ENCODE data around the gene BTBD16.

BTBD16 gene

GRCh38 chr10:122342293-122343134 lies 71.4 kb downstream of the BTBD16 start:
- H2AFZ ChIP-seq (ENCODE audit: low read depth, low read length): no peak overlapping the region
- peak overlapping the region; percentile 89 for H3K4me2 ChIP-seq (ENCODE audit: low read length)
- H3K27me3 ChIP-seq (ENCODE audit: low read depth, low read length): peaks cover 26% of the 10 kb centered on the region

GRCh38 chr10:122343135-122343800 lies 72.2 kb downstream of the BTBD16 start:
- no peak overlapping the region for H2AFZ ChIP-seq (ENCODE audit: low read depth, low read length)

More at GRCh38 chr10:122342293-122343134, 71.4 kb downstream of the BTBD16 start:
- H3K9me3 ChIP-seq (ENCODE audit: insufficient read depth, low read length): no peaks in the 10 kb centered on the region
- H3K4me1 ChIP-seq (ENCODE audit: low read length): peaks cover 40% of the 10 kb centered on the region
- peak overlapping the region; percentile 91 for H3K27ac ChIP-seq (ENCODE audit: low read length)
- no peaks in the 10 kb centered on the region for H3K79me2 ChIP-seq (ENCODE audit: low read length)
- H3K36me3 ChIP-seq (replicated peaks; ENCODE audit: low read depth, low read length): peaks cover 4% of the 10 kb centered on the region
- TF ChIP-seq, protein P1, sequence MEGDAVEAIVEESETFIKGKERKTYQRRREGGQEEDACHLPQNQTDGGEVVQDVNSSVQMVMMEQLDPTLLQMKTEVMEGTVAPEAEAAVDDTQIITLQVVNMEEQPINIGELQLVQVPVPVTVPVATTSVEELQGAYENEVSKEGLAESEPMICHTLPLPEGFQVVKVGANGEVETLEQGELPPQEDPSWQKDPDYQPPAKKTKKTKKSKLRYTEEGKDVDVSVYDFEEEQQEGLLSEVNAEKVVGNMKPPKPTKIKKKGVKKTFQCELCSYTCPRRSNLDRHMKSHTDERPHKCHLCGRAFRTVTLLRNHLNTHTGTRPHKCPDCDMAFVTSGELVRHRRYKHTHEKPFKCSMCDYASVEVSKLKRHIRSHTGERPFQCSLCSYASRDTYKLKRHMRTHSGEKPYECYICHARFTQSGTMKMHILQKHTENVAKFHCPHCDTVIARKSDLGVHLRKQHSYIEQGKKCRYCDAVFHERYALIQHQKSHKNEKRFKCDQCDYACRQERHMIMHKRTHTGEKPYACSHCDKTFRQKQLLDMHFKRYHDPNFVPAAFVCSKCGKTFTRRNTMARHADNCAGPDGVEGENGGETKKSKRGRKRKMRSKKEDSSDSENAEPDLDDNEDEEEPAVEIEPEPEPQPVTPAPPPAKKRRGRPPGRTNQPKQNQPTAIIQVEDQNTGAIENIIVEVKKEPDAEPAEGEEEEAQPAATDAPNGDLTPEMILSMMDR (IDR thresholded peaks at IDR 0.05; ENCODE audit: low read depth, low read length): peak; percentile 71
- no peak for TF ChIP-seq EZH2phosphoT487 (IDR thresholded peaks at IDR 0.05; ENCODE audit: low read depth)
- no peaks in the 10 kb centered on the region for H4K20me1 ChIP-seq (ENCODE audit: insufficient read depth, low read length)
- H3K9ac ChIP-seq (ENCODE audit: low read length): peak overlapping the region; percentile 64; the same call in 1 of the 2 replicates
- H3K4me3 ChIP-seq (ENCODE audit: low read length): peak overlapping the region; percentile 69

DNA sequence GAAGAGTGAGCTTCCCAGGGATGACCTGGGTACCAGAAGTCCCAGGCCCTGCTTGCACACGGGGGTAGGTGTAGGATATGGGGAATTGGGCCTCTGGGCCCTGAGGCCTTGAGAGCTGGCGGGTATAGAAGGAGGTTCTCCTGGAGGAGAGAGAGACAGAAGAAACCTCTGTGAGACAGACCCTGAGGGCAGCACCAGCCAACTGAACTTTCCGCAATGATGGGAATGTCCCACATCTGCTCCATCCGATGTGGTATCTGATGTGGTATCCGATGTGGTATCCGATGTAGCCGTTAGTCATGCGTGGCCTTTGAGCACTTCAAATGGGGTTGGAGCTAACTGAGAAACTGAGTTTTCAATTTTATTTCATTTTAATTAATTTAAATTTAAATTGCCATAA lies 72.8 kb downstream of the BTBD16 start:
- Histone ChIP-seq H3K27me3 (ENCODE audit: low read depth, low read length) (peaks cover 25% of the 10 kb centered on the region), H4K20me1 (ENCODE audit: insufficient read depth, low read length) (no peaks in the 10 kb centered on the region), H3K4me1 (ENCODE audit: low read length) (peaks cover 52% of the 10 kb centered on the region), H3K79me2 (ENCODE audit: low read length) (no peaks in the 10 kb centered on the region), H3K27ac (ENCODE audit: low read length) (peak overlapping the region; percentile 91), H3K9ac (ENCODE audit: low read length) (peak overlapping the region; percentile 62), H2AFZ (ENCODE audit: low read depth, low read length) (no peak overlapping the region), H3K4me3 (ENCODE audit: low read length) (peak overlapping the region; percentile 69), H3K9me3 (ENCODE audit: insufficient read depth, low read length) (no peaks in the 10 kb centered on the region), H3K36me3 (replicated peaks; ENCODE audit: low read depth, low read length) (peaks cover 4% of the 10 kb centered on the region), H3K4me2 (ENCODE audit: low read length) (peak overlapping the region; percentile 89)
- TF ChIP-seq EZH2phosphoT487 (IDR thresholded peaks at IDR 0.05; ENCODE audit: low read depth): no peak
- TF ChIP-seq, protein P1 (IDR thresholded peaks at IDR 0.05; ENCODE audit: low read depth, low read length): no peak

More at GRCh38 chr10:122343135-122343800, 72.2 kb downstream of the BTBD16 start:
- no peak for TF ChIP-seq EZH2phosphoT487 (IDR thresholded peaks at IDR 0.05; ENCODE audit: low read depth)
- TF ChIP-seq, protein P1 (IDR thresholded peaks at IDR 0.05; ENCODE audit: low read depth, low read length): no peak
- H3K79me2 ChIP-seq (ENCODE audit: low read length): no peaks in the 10 kb centered on the region
- H3K4me3 ChIP-seq (ENCODE audit: low read length): peak overlapping the region; percentile 69
- peak overlapping the region; percentile 89 for H3K4me2 ChIP-seq (ENCODE audit: low read length)
- no peaks in the 10 kb centered on the region for H4K20me1 ChIP-seq (ENCODE audit: insufficient read depth, low read length)
- peak overlapping the region; percentile 64 for H3K9ac ChIP-seq (ENCODE audit: low read length)
- peaks cover 4% of the 10 kb centered on the region for H3K36me3 ChIP-seq (replicated peaks; ENCODE audit: low read depth, low read length)
- H3K4me1 ChIP-seq (ENCODE audit: low read length): peaks cover 45% of the 10 kb centered on the region
- H3K9me3 ChIP-seq (ENCODE audit: insufficient read depth, low read length): no peaks in the 10 kb centered on the region
- H3K27ac ChIP-seq (ENCODE audit: low read length): peak overlapping the region; percentile 91
- peaks cover 29% of the 10 kb centered on the region for H3K27me3 ChIP-seq (ENCODE audit: low read depth, low read length)

DNA sequence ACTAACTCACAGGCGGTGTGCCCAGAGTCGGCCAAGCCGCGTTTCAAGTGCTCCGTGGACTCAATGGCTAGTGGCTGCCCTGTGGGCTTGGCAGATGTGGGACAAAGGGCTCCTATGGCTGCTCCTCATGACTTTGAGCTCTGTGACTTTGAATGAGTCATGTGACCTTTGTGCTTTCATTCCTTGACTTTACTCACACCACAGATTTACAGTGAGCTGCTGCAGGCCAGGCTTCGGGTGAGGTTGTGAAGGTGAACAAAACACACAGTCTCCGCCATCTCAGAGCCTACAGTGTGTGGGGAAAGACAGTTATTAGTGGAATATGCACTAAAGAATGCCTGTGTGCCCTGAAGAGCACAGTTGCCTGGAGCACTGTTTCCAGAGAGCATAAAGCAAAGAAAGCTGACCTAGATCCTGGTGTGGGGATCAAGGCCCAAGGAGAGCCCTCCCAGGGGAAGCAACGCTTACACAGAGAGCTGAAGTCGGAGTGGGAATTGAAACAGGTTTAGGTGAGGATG lies 73.7 kb downstream of the BTBD16 start:
- Histone ChIP-seq H3K79me2 (ENCODE audit: low read length) (no peaks in the 10 kb centered on the region), H3K9ac (ENCODE audit: low read length) (peak overlapping the region; percentile 62), H3K9me3 (ENCODE audit: insufficient read depth, low read length) (no peaks in the 10 kb centered on the region), H3K4me3 (ENCODE audit: low read length) (peak overlapping the region; percentile 69), H3K27ac (ENCODE audit: low read length) (peak overlapping the region; percentile 91), H4K20me1 (ENCODE audit: insufficient read depth, low read length) (no peaks in the 10 kb centered on the region), H3K27me3 (ENCODE audit: low read depth, low read length) (peaks cover 23% of the 10 kb centered on the region), H3K4me1 (ENCODE audit: low read length) (peaks cover 57% of the 10 kb centered on the region), H3K4me2 (ENCODE audit: low read length) (peak overlapping the region; percentile 89), H3K36me3 (replicated peaks; ENCODE audit: low read depth, low read length) (peaks cover 4% of the 10 kb centered on the region), H2AFZ (ENCODE audit: low read depth, low read length) (no peak overlapping the region)
- TF ChIP-seq, protein P1 (IDR thresholded peaks at IDR 0.05; ENCODE audit: low read depth, low read length): no peak
- TF ChIP-seq EZH2phosphoT487 (IDR thresholded peaks at IDR 0.05; ENCODE audit: low read depth): no peak

All from OCI-LY3 (cell line).